HepG2 (cell line): ENCODE results near the gene SIRT1. TPM values are rescaled to one million over a fixed set of nuclear protein-coding genes. Genes with fewer than 3 reads are reported as not detected.
A peak's percentile ranks its signal among the peaks of the same experiment; 100 is the strongest.

Experiments
- ASH2L ChIP-seq: fragments of 300-600, 200-600 bp; sonication (generic); IDR thresholded peaks from 2 replicates; pipeline ENCODE4 v1.7.0; 2017; ENCODE audit warnings: low read depth, mild to moderate bottlenecking, moderate library complexity, mixed read lengths, low read length; ENCODE audit not compliant: insufficient read length
- CBFB ChIP-seq: sonication (generic); formaldehyde crosslinking; IDR thresholded peaks from 2 replicates; pipeline ENCODE4 v1.4.0; 2020; ENCODE audit warnings: missing genetic modification reagents
- CBX5 ChIP-seq: sonication (generic); formaldehyde crosslinking; IDR thresholded peaks from 2 replicates; pipeline ENCODE4 v1.4.0; 2020; ENCODE audit warnings: missing genetic modification reagents, borderline replicate concordance
- DNMT1 ChIP-seq: sonication (generic); formaldehyde crosslinking; IDR thresholded peaks from 2 replicates; pipeline ENCODE4 v1.5.1; 2020; ENCODE audit warnings: mild to moderate bottlenecking, missing genetic modification reagents
- GATAD2A ChIP-seq: IDR thresholded peaks from 2 replicates; pipeline ENCODE4 v1.6.1; 2016
- MTF1 ChIP-seq: sonication (generic); formaldehyde crosslinking; IDR thresholded peaks from 2 replicates; pipeline ENCODE4 v1.5.0; 2020; ENCODE audit warnings: missing genetic modification reagents
- NR2C2 ChIP-seq: sonication (generic); formaldehyde crosslinking; IDR thresholded peaks from 2 replicates; pipeline ENCODE4 v1.4.0; 2020; ENCODE audit warnings: missing genetic modification reagents, mild to moderate bottlenecking, moderate library complexity, borderline replicate concordance
- PITX1 ChIP-seq: sonication (generic); formaldehyde crosslinking; IDR thresholded peaks from 2 replicates; pipeline ENCODE4 v1.5.1; 2020; ENCODE audit warnings: mild to moderate bottlenecking, missing genetic modification reagents
- POLR2A ChIP-seq, 2 experiments: IDR thresholded peaks; 2 replicates each; pipeline ENCODE4 v1.6.1; 2011; ENCODE audit warnings: low read depth in 2 of 2, low read length in 2 of 2, mild to moderate bottlenecking in 1 of 2, moderate library complexity in 1 of 2; ENCODE audit not compliant: insufficient read depth in 1 of 2
- ZBTB25 ChIP-seq: IDR thresholded peaks from 2 replicates; pipeline ENCODE4 v1.6.1; 2018; ENCODE audit warnings: missing genetic modification reagents
- ZBTB42 ChIP-seq: sonication (generic); formaldehyde crosslinking; IDR thresholded peaks from 2 replicates; pipeline ENCODE4 v1.5.0; 2020; ENCODE audit warnings: mild to moderate bottlenecking, missing genetic modification reagents
- ZFP62 ChIP-seq: sonication (generic); formaldehyde crosslinking; IDR thresholded peaks from 2 replicates; pipeline ENCODE4 v1.4.0; 2020; ENCODE audit warnings: missing genetic modification reagents
- ZNF30 ChIP-seq: sonication (generic); formaldehyde crosslinking; IDR thresholded peaks from 2 replicates; pipeline ENCODE4 v1.5.0; 2020; ENCODE audit warnings: mild to moderate bottlenecking, missing genetic modification reagents
- ZNF414 ChIP-seq: sonication (generic); formaldehyde crosslinking; IDR thresholded peaks from 2 replicates; pipeline ENCODE4 v1.5.0; 2020; ENCODE audit warnings: missing genetic modification reagents
- ZNF550 ChIP-seq: sonication (generic); formaldehyde crosslinking; IDR thresholded peaks from 2 replicates; pipeline ENCODE4 v1.4.0; 2020; ENCODE audit warnings: mild to moderate bottlenecking, missing genetic modification reagents, borderline replicate concordance
- ZNF792 ChIP-seq: IDR thresholded peaks from 2 replicates; pipeline ENCODE4 v1.6.1; 2016
- polyA plus RNA-seq, 8 experiments: library from polyadenylated mRNA; depleted of rRNA in 3 of 8; stranded (reverse) in 7 of 8; unstranded in 1 of 8; fragments of >200 nt; fragmentation: Illumina TruSeq in 4 of 8; extraction: Trizol in 4 of 8; gene quantifications; 2 replicates each; pipeline versions ENCODE4 v1.2.1 to v1.2.3, GENCODE V29; 2011 to 2016; ENCODE audit warnings: low read depth in 4 of 8, missing spikeins in 1 of 8, mixed read lengths in 1 of 8; ENCODE audit not compliant: insufficient read depth in 1 of 8
- total RNA-seq, 5 experiments: library from RNA; depleted of rRNA; stranded (reverse); fragments of >200 nt; fragmentation: Illumina TruSeq; extraction: Trizol; gene quantifications; 2 replicates each; pipeline ENCODE4 v1.2.3, GENCODE V29; 2016; ENCODE audit warnings: low read depth in 1 of 5

The SIRT1 gene
- total and polyA plus RNA-seq, 2 of the 13 experiments (the other 11 are each of a cell fraction or from before 2014, with no cell fraction given) = 9.4 to 10.2 TPM

- peak; percentile 65; the same call in 1 of the 2 replicates for TF ChIP-seq ZNF792 (CRISPR knock-in tag)
- no peak for TF ChIP-seq ZNF550 (CRISPR knock-in tag)
- no peak for TF ChIP-seq MTF1 (CRISPR knock-in tag)
- no peak for TF ChIP-seq DNMT1 (CRISPR knock-in tag)
- 0 out of 2 replicates have a peak, but pooled peaks have one; percentile 42 for TF ChIP-seq ZBTB25 (CRISPR knock-in tag)
- TF ChIP-seq POLR2A (IDR thresholded peaks at IDR 0.05; ENCODE audit: insufficient read depth in 1 of 2, low read depth in 2 of 2, low read length in 2 of 2) = peak; percentile 35 to 71
- TF ChIP-seq CBFB (CRISPR knock-in tag) = no peak; the same call in 1 of the 2 replicates
- TF ChIP-seq ZFP62 (CRISPR knock-in tag) = no peak
- TF ChIP-seq PITX1 = no peak
- TF ChIP-seq ZNF414 (CRISPR knock-in tag) = no peak
- TF ChIP-seq GATAD2A (CRISPR knock-in tag) = peak; percentile 36; the same call in 1 of the 2 replicates
- peak; percentile 78 for TF ChIP-seq ASH2L
- peak; percentile 28; the same call in 1 of the 2 replicates for TF ChIP-seq CBX5 (CRISPR knock-in tag)
- TF ChIP-seq ZBTB42 = no peak
- no peak for TF ChIP-seq ZNF30 (CRISPR knock-in tag)
- peak; percentile 82 for TF ChIP-seq NR2C2
- TF ChIP-seq, all 625 proteins: peak for 171
These were observed 35.0 kb upstream of the SIRT1 start (continued) for GRCh38 chr10:67849331-67850011.
